KMS-11 (cell line): ENCODE data around the gene RASSF5.

ENCODE experiments used
- H2AFZ ChIP-seq: fragments of 200-600 bp; sonication (generic); 2 replicates; pipeline ENCODE4 v1.6.1; 2016; ENCODE audit warnings: antibody characterized with exemption, mixed run types, low read depth
- H3K27ac ChIP-seq: fragments of 200-600 bp; sonication (generic); 2 replicates; pipeline ENCODE4 v1.6.1; 2016; ENCODE audit warnings: mild to moderate bottlenecking, mixed run types
- H3K27me3 ChIP-seq: fragments of 200-600 bp; sonication (generic); 2 replicates; pipeline ENCODE4 v1.6.1; 2017; ENCODE audit warnings: mild to moderate bottlenecking, low read depth, mixed run types, moderate library complexity; ENCODE audit not compliant: insufficient read depth
- H3K36me3 ChIP-seq: fragments of 200-600 bp; sonication (generic); 2 replicates; pipeline ENCODE4 v1.6.1; 2017; ENCODE audit warnings: mild to moderate bottlenecking, mixed run types; ENCODE audit not compliant: insufficient read depth
- H3K4me1 ChIP-seq: fragments of 200-600 bp; sonication (generic); 2 replicates; pipeline ENCODE4 v1.6.1; 2016; ENCODE audit warnings: mild to moderate bottlenecking, low read depth, mixed run types; ENCODE audit not compliant: poor library complexity, severe bottlenecking
- H3K4me2 ChIP-seq: fragments of 200-600 bp; sonication (generic); 2 replicates; pipeline ENCODE4 v1.7.0; 2016; ENCODE audit warnings: mild to moderate bottlenecking, mixed run types
- H3K4me3 ChIP-seq: fragments of 200-600 bp; sonication (generic); IDR thresholded peaks from 2 replicates; pipeline ENCODE4 v1.6.1; 2017; ENCODE audit warnings: low read depth, low read length, mixed read lengths; ENCODE audit not compliant: insufficient read depth
- H3K79me2 ChIP-seq: fragments of 200-600 bp; sonication (generic); 2 replicates; pipeline ENCODE4 v1.6.1; 2016; ENCODE audit warnings: low read depth, mixed run types; ENCODE audit not compliant: insufficient read depth
- H3K9ac ChIP-seq: fragments of 200-600 bp; sonication (generic); 2 replicates; pipeline ENCODE4 v1.6.1; 2016; ENCODE audit warnings: mild to moderate bottlenecking, mixed run types
- H4K20me1 ChIP-seq: fragments of 200-600 bp; sonication (generic); 2 replicates; pipeline ENCODE4 v1.6.1; 2016; ENCODE audit warnings: mild to moderate bottlenecking, mixed run types; ENCODE audit not compliant: insufficient read depth
- CTCF ChIP-seq: fragments of 200-600 bp; sonication (generic); conservative IDR thresholded peaks from 2 replicates; pipeline ENCODE4 v1.6.1; 2017; ENCODE audit warnings: low read depth, mild to moderate bottlenecking, antibody characterized with exemption, low read length, moderate library complexity, mixed read lengths

The RASSF5 gene

GRCh38 chr1:206593351-206593925 is 86.1 kb downstream of the RASSF5 start:
- no peak overlapping the region for H3K27ac ChIP-seq
- H2AFZ ChIP-seq = no peak overlapping the region
- peaks cover 12% of the 10 kb centered on the region for H3K4me1 ChIP-seq
- H3K36me3 ChIP-seq = peaks cover 3% of the 10 kb centered on the region; the same call in 1 of the 2 replicates
- H4K20me1 ChIP-seq = no peaks in the 10 kb centered on the region
- no peak for TF ChIP-seq CTCF
- no peaks in the 10 kb centered on the region for H3K79me2 ChIP-seq
- no peak overlapping the region for H3K9ac ChIP-seq
- H3K4me2 ChIP-seq = no peak overlapping the region
- no peaks in the 10 kb centered on the region for H3K27me3 ChIP-seq
- no peak overlapping the region for H3K4me3 ChIP-seq

DNA sequence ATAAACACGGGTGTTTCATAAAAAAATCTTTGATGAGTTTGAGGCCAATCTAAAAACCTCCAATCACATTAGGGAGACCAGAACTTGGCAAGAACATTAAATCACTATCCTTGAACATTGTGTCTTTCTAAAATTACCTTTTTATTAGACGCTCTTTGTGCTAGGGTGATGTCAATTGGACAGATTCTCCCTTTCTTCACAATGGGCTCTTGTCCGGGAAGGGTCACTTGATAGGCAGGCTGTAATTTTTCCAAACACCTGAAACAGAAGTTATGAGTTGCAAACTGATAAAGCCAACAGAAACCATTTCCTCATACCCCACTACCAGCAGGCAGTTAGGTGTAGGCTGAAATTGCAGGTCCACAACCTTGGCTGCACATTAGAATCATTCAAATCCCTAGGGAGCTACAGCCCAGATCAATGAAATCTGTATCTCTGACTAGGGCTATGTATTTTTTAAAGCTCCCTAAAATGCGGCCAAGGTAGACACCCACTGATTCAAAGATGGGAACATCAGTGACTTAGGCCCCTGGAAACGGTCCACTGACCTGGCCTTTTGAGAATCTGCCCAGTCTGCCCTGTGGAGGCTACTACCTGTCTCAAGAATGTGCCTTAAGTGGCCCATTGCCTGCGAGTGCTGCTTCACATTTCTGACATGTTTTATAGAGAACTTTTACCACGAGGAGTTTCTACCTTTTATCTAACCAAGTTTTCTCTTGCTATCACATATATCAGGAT is 88.4 kb downstream of the RASSF5 start:
- no peak overlapping the region for H2AFZ ChIP-seq
- no peak overlapping the region for H3K4me3 ChIP-seq
- H3K4me1 ChIP-seq = no peaks in the 10 kb centered on the region
- H3K27me3 ChIP-seq = no peaks in the 10 kb centered on the region
- H3K36me3 ChIP-seq = no peaks in the 10 kb centered on the region
- no peak overlapping the region for H3K4me2 ChIP-seq
- no peak overlapping the region for H3K9ac ChIP-seq
- H3K79me2 ChIP-seq = no peaks in the 10 kb centered on the region
- no peak for TF ChIP-seq CTCF
- H3K27ac ChIP-seq = no peak overlapping the region
- no peaks in the 10 kb centered on the region for H4K20me1 ChIP-seq

- TF ChIP-seq CTCF = no peak
- Histone ChIP-seq H3K27me3 (no peaks in the 10 kb centered on the region), H2AFZ (no peak overlapping the region), H3K4me1 (no peaks in the 10 kb centered on the region), H3K36me3 (no peaks in the 10 kb centered on the region), H3K27ac (no peak overlapping the region), H3K79me2 (no peaks in the 10 kb centered on the region), H4K20me1 (no peaks in the 10 kb centered on the region), H3K4me3 (no peak overlapping the region), H3K9ac (no peak overlapping the region), H3K4me2 (no peak overlapping the region)
Measured at GRCh38 chr1:206596319-206596666, 89.0 kb downstream of the RASSF5 start.

DNA sequence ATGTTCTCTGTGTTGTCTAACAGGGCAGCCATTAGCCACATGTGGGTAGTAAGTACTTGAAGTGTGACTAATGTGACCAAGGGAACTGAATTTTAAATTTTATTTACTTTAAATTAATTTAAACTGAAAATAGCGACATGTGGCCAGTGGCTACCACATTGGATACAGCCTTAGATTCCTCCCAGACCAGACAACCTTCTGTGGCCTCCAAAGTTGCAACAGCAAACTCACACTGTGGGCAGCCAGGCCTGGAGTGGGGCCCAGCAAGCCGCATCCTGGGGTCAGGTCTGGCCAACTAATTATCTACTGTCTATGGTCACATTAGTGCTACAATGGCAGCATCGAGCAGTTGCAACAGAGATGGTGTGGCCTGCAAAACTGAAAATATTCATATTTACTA is 93.2 kb downstream of the RASSF5 start:
- no peaks in the 10 kb centered on the region for H3K27me3 ChIP-seq
- H3K4me1 ChIP-seq = no peaks in the 10 kb centered on the region
- no peaks in the 10 kb centered on the region for H3K36me3 ChIP-seq
- no peak overlapping the region for H3K9ac ChIP-seq
- no peak overlapping the region for H3K4me3 ChIP-seq
- no peak for TF ChIP-seq CTCF
- no peak overlapping the region for H3K4me2 ChIP-seq
- H3K27ac ChIP-seq = no peak overlapping the region
- no peaks in the 10 kb centered on the region for H3K79me2 ChIP-seq
- no peaks in the 10 kb centered on the region for H4K20me1 ChIP-seq
- no peak overlapping the region for H2AFZ ChIP-seq
